Smooth muscle cell (in vitro differentiated cells): ENCODE data around the gene SH2D3A. TPM values are rescaled to one million over a fixed set of nuclear protein-coding genes. Genes with fewer than 3 reads are reported as not detected.

Experiments
- DNase-seq: peaks from one replicate; lab custom pipeline; 2025; ENCODE audit not compliant: unreplicated experiment; lab: John Stamatoyannopoulos, UW
- H2AFZ ChIP-seq: fragments of 200-600 bp; sonication (generic); 2 replicates; pipeline ENCODE4 v1.6.0; 2016; ENCODE audit warnings: antibody characterized with exemption, low read depth, mild to moderate bottlenecking
- H3F3A ChIP-seq: fragments of 200-600 bp; sonication (generic); 2 replicates; pipeline ENCODE4 v1.6.0; 2017; ENCODE audit warnings: antibody characterized with exemption, low read depth
- H3K27ac ChIP-seq: fragments of 200-600 bp; sonication (generic); 2 replicates; pipeline ENCODE4 v1.5.1; 2016; ENCODE audit warnings: low read depth, mild to moderate bottlenecking
- H3K27me3 ChIP-seq: fragments of 200-600 bp; sonication (generic); 2 replicates; pipeline ENCODE4 v1.6.1; 2016; ENCODE audit warnings: low read depth, mild to moderate bottlenecking
- H3K36me3 ChIP-seq: fragments of 200-600 bp; sonication (generic); 2 replicates; pipeline ENCODE4 v1.5.1; 2016; ENCODE audit warnings: low read depth
- H3K4me1 ChIP-seq: fragments of 200-600 bp; sonication (generic); 2 replicates; pipeline ENCODE4 v1.5.1; 2016; ENCODE audit warnings: low read depth
- H3K4me2 ChIP-seq: fragments of 200-600 bp; sonication (generic); 2 replicates; pipeline ENCODE4 v1.6.0; 2016; ENCODE audit warnings: mild to moderate bottlenecking
- H3K4me3 ChIP-seq: fragments of 200-600 bp; sonication (generic); 2 replicates; pipeline ENCODE4 v1.5.1; 2016; ENCODE audit warnings: mild to moderate bottlenecking
- H3K79me2 ChIP-seq: fragments of 200-600 bp; sonication (generic); 2 replicates; pipeline ENCODE4 v1.6.0; 2016; ENCODE audit warnings: low read depth, mild to moderate bottlenecking
- H3K9ac ChIP-seq: fragments of 200-600 bp; sonication (generic); 2 replicates; pipeline ENCODE4 v1.6.0; 2016; ENCODE audit warnings: low read depth
- H3K9me3 ChIP-seq: fragments of 200-600 bp; sonication (generic); replicated peaks from 2 replicates; pipeline ENCODE4 v1.5.1; 2016; ENCODE audit warnings: low read depth
- H4K20me1 ChIP-seq: fragments of 200-600 bp; sonication (generic); 2 replicates; pipeline ENCODE4 v1.6.0; 2016; ENCODE audit warnings: low read depth
- WGBS: methylation state at CpG from one replicate; pipeline ENCODE4 v1.1.7; 2016; ENCODE audit warnings: low lambda C conversion rate; 5-methylcytosine and 5-hydroxymethylcytosine counted together
- polyA plus RNA-seq: library from polyadenylated mRNA; unstranded; fragments of >200 nt; fragmentation: Nextera tagmentation; extraction: Ambion mirVana; gene quantifications from 2 replicates; pipeline ENCODE4 v1.2.1, GENCODE V29; 2016
- total RNA-seq: library from RNA; depleted of rRNA; stranded (reverse); fragments of >200 nt; gene quantifications from 2 replicates; pipeline ENCODE4 v1.2.3, GENCODE V29; 2014
- TF ChIP-seq, protein P1 (sequence below): fragments of 200-600 bp; sonication (generic); IDR thresholded peaks from 2 replicates; pipeline ENCODE4 v1.5.1; 2017; ENCODE audit warnings: borderline replicate concordance, mild to moderate bottlenecking, antibody characterized with exemption; ENCODE audit not compliant: insufficient read depth, poor library complexity, severe bottlenecking

SH2D3A gene
- total and polyA plus RNA-seq, 2 experiments from 2014 or later = 6.2 to 9.3 TPM

DNA sequence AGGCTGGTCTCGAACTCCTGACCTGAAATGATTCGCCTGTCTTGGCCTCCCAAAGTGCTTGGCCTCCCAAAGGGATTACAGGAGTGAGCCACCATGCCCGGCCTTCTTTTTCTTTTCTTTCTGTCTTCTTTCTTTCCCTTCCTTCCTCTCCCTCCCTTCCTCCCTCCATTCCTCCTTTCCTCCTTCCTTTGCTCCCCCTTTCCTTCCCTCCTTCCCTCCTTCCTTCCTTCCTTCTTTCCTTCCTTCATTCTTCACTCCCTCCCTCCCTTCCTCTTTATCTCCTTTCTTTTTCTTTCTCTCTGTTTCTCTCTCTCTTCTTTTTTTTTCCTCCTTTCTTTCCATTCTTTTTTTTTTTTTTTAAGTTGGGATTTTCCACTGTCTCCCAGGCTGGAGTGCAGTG is 58.9 kb downstream of the SH2D3A start:
- Histone ChIP-seq H3F3A (no peaks in the 10 kb centered on the region), H3K4me1 (no peaks in the 10 kb centered on the region), H2AFZ (no peak overlapping the region), H3K4me3 (no peak overlapping the region), H3K4me2 (no peak overlapping the region), H3K27me3 (peaks cover 36% of the 10 kb centered on the region), H3K36me3 (no peaks in the 10 kb centered on the region), H3K79me2 (no peaks in the 10 kb centered on the region), H3K9ac (no peak overlapping the region), H4K20me1 (no peaks in the 10 kb centered on the region), H3K9me3 (no peaks in the 10 kb centered on the region), H3K27ac (no peak overlapping the region)
- 87% methylated on average over 3 of the region's 3 CpGs for WGBS
- DNase-seq = no peak
- TF ChIP-seq, protein P1, sequence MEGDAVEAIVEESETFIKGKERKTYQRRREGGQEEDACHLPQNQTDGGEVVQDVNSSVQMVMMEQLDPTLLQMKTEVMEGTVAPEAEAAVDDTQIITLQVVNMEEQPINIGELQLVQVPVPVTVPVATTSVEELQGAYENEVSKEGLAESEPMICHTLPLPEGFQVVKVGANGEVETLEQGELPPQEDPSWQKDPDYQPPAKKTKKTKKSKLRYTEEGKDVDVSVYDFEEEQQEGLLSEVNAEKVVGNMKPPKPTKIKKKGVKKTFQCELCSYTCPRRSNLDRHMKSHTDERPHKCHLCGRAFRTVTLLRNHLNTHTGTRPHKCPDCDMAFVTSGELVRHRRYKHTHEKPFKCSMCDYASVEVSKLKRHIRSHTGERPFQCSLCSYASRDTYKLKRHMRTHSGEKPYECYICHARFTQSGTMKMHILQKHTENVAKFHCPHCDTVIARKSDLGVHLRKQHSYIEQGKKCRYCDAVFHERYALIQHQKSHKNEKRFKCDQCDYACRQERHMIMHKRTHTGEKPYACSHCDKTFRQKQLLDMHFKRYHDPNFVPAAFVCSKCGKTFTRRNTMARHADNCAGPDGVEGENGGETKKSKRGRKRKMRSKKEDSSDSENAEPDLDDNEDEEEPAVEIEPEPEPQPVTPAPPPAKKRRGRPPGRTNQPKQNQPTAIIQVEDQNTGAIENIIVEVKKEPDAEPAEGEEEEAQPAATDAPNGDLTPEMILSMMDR = no peak

- no peak overlapping the region for H3K4me3 ChIP-seq
- no peaks in the 10 kb centered on the region for H3K4me1 ChIP-seq
- no peaks in the 10 kb centered on the region for H3K36me3 ChIP-seq
- no peaks in the 10 kb centered on the region for H3F3A ChIP-seq
- no peak for DNase-seq
- H2AFZ ChIP-seq = no peak overlapping the region
- no peak overlapping the region for H3K27ac ChIP-seq
- H3K27me3 ChIP-seq = peaks cover 36% of the 10 kb centered on the region
- TF ChIP-seq, protein P1 = no peak
- no peak overlapping the region for H3K9ac ChIP-seq
- no peaks in the 10 kb centered on the region for H3K79me2 ChIP-seq
- H3K9me3 ChIP-seq = no peaks in the 10 kb centered on the region
- H3K4me2 ChIP-seq = no peak overlapping the region
- H4K20me1 ChIP-seq = no peaks in the 10 kb centered on the region
- 87% methylated on average over 16 of the region's 16 CpGs for WGBS
Measured at GRCh38 chr19:6707658-6708018, 59.6 kb downstream of the SH2D3A start.

DNA sequence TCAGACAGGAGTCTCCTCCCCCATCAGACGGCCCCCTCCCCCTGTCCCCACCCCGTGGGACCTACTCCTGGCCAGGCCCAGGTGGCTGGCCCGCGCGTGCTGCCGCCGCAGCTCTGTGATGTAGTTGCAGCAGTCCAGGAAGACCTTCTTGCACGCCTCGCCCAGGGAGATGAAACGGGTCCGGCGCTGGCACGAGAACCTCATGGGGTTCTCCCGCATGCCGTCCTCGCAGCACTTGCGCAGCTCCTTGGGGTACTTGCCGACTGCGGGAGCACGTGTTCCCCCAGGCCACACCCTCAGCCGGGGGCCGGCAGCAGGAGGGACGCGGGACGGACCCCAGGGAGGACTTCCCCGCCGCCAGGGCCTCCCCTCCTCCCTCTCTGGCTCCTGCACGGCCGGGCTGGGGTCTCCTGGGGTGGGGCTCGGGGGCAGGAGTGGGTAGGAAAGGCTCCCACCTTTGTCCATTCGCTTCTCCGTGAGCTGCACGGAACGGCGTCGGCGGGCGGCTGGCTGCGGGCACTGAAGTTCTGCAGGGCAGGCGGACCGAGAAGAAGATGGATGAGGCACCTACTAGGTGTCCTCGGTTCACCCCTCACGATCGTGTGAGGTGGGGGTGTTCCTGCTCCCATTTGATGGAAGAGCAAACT is 60.1 kb downstream of the SH2D3A start:
- Histone ChIP-seq H3K27me3 (peaks cover 36% of the 10 kb centered on the region), H3K79me2 (no peaks in the 10 kb centered on the region), H3K9me3 (no peaks in the 10 kb centered on the region), H4K20me1 (no peaks in the 10 kb centered on the region), H2AFZ (no peak overlapping the region), H3K9ac (no peak overlapping the region), H3K36me3 (no peaks in the 10 kb centered on the region), H3F3A (no peaks in the 10 kb centered on the region), H3K4me3 (no peak overlapping the region), H3K4me2 (no peak overlapping the region), H3K27ac (no peak overlapping the region), H3K4me1 (no peaks in the 10 kb centered on the region)
- TF ChIP-seq, protein P1 = no peak
- no peak for DNase-seq
- 91% methylated on average over 26 of the region's 44 CpGs for WGBS

GRCh38 chr19:6706633-6706958 is 60.6 kb downstream of the SH2D3A start:
- H4K20me1 ChIP-seq = no peaks in the 10 kb centered on the region
- TF ChIP-seq, protein P1 = no peak
- H3K4me3 ChIP-seq = no peak overlapping the region
- no peak overlapping the region for H3K4me2 ChIP-seq
- no peaks in the 10 kb centered on the region for H3F3A ChIP-seq
- DNase-seq = no peak
- H3K36me3 ChIP-seq = no peaks in the 10 kb centered on the region
- no peaks in the 10 kb centered on the region for H3K4me1 ChIP-seq
- peaks cover 31% of the 10 kb centered on the region for H3K27me3 ChIP-seq
- no peaks in the 10 kb centered on the region for H3K9me3 ChIP-seq
- H3K27ac ChIP-seq = no peak overlapping the region
- H2AFZ ChIP-seq = no peak overlapping the region
- 86% methylated on average over 1 of the region's 3 CpGs for WGBS
- H3K9ac ChIP-seq = no peak overlapping the region
- H3K79me2 ChIP-seq = no peaks in the 10 kb centered on the region
